GM19043 (cell line): Measurements from ENCODE around the gene APH1A.
"Not testable (repeated sequence)": the region's sequence is repeated elsewhere in the genome, so short reads cannot be mapped to it uniquely, and the experiment has no call there.

Experiments
- ATAC-seq: cut with Tn5 transposase; IDR thresholded peaks from one replicate; pipeline ENCODE4 v1.9.1; 2021; ENCODE audit warnings: low read depth; ENCODE audit not compliant: unreplicated experiment

Gene APH1A

GRCh38 chr1:150268705-150269403, at the start of gene APH1A:
Gene APH1A (minus strand): TSS chr1:150269016. CDS start chr1:150268810, 206 bp downstream.
- ATAC-seq, result peak; percentile 92

GRCh38 chr1:150314691-150315090, 45.9 kb upstream of the APH1A start:
- ATAC-seq, result not testable (repeated sequence)

- ATAC-seq, result no peak
Observed at GRCh38 chr1:150311762-150312161, 42.9 kb upstream of the APH1A start.

- no peak for ATAC-seq
Observed at GRCh38 chr1:150309758-150310508, 41.1 kb upstream of the APH1A start.

GRCh38 chr1:150308585-150308984, 39.8 kb upstream of the APH1A start:
- ATAC-seq, result not testable (repeated sequence)

- no peak for ATAC-seq
Observed at GRCh38 chr1:150302902-150303301, 34.1 kb upstream of the APH1A start.

GRCh38 chr1:150302338-150302737, 33.5 kb upstream of the APH1A start:
- no peak for ATAC-seq

- no peak for ATAC-seq
Observed at GRCh38 chr1:150299716-150300115, 30.9 kb upstream of the APH1A start.

- ATAC-seq, result no peak
Observed at GRCh38 chr1:150295476-150295875, 26.7 kb upstream of the APH1A start.

GRCh38 chr1:150293433-150294253, 24.8 kb upstream of the APH1A start, which contains the start of gene MRPS21:
Gene MRPS21 (plus strand): TSS chr1:150293861. CDS start chr1:150294367, 506 bp downstream.
- peak; percentile 99 for ATAC-seq

- no peak for ATAC-seq
Observed at GRCh38 chr1:150288822-150289221, 20.0 kb upstream of the APH1A start.

GRCh38 chr1:150288382-150288781, 19.6 kb upstream of the APH1A start:
- ATAC-seq, result no peak

GRCh38 chr1:150283260-150283659, 14.4 kb upstream of the APH1A start:
- ATAC-seq, result no peak

GRCh38 chr1:150282558-150282958, 13.7 kb upstream of the APH1A start:
- no peak for ATAC-seq

GRCh38 chr1:150281758-150282557, 13.1 kb upstream of the APH1A start, which contains the start of gene CIART:
Gene CIART (plus strand): TSS chr1:150282554. CDS start chr1:150283268, 714 bp downstream.
- peak; percentile 74 for ATAC-seq

- no peak for ATAC-seq
Observed at GRCh38 chr1:150281221-150281757, 12.5 kb upstream of the APH1A start.

- ATAC-seq, result no peak
Observed at GRCh38 chr1:150280138-150280707, 11.4 kb upstream of the APH1A start.

GRCh38 chr1:150273311-150273710, 4.5 kb upstream of the APH1A start:
- no peak for ATAC-seq

- no peak for ATAC-seq
Observed at GRCh38 chr1:150271291-150271959, 2.6 kb upstream of the APH1A start.
